NCI-H1436 treated with DMSO at 0.1 percent for 48 hours (cell line): Measurements from ENCODE around the gene GRM5.
"Not testable (repeated sequence)": the region's sequence is repeated elsewhere in the genome, so short reads cannot be mapped to it uniquely, and the experiment has no call there.

Experiments used
- DNase-seq: peaks from one replicate; lab custom pipeline; 2025; lab: John Stamatoyannopoulos, UW

Gene GRM5

GRCh38 chr11:88835709-88836108 is 230.1 kb downstream of the GRM5 start:
- not testable (repeated sequence) for DNase-seq

- no peak for DNase-seq
Observed at GRCh38 chr11:88831303-88831890, 234.4 kb downstream of the GRM5 start.

GRCh38 chr11:88827018-88827676 is 238.6 kb downstream of the GRM5 start:
- no peak for DNase-seq

- DNase-seq: no peak
Observed at GRCh38 chr11:88819616-88820015, 246.2 kb downstream of the GRM5 start.

GRCh38 chr11:88818978-88819377 is 246.8 kb downstream of the GRM5 start:
- DNase-seq: no peak

- DNase-seq: no peak
Observed at GRCh38 chr11:88815505-88815904, 250.3 kb downstream of the GRM5 start.

GRCh38 chr11:88814076-88814475 is 251.7 kb downstream of the GRM5 start:
- no peak for DNase-seq

- no peak for DNase-seq
Observed at GRCh38 chr11:88813233-88813915, 252.4 kb downstream of the GRM5 start.

- DNase-seq: no peak
Observed at GRCh38 chr11:88810420-88811097, 255.2 kb downstream of the GRM5 start.

- DNase-seq: no peak
Observed at GRCh38 chr11:88809126-88809525, 256.7 kb downstream of the GRM5 start.

- no peak for DNase-seq
Observed at GRCh38 chr11:88807349-88807748, 258.4 kb downstream of the GRM5 start.

GRCh38 chr11:88806410-88806809 is 259.4 kb downstream of the GRM5 start:
- no peak for DNase-seq

- no peak for DNase-seq
Observed at GRCh38 chr11:88801484-88802123, 264.2 kb downstream of the GRM5 start.

GRCh38 chr11:88799771-88800500 is 265.8 kb downstream of the GRM5 start:
- DNase-seq: no peak

GRCh38 chr11:88790182-88790581 is 275.6 kb downstream of the GRM5 start:
- DNase-seq: no peak

- DNase-seq: no peak
Observed at GRCh38 chr11:88779577-88779976, 286.2 kb downstream of the GRM5 start.

GRCh38 chr11:88770475-88771079 is 295.2 kb downstream of the GRM5 start:
- DNase-seq: no peak

GRCh38 chr11:88744140-88744539 is 321.6 kb downstream of the GRM5 start:
- no peak for DNase-seq

GRCh38 chr11:88739524-88739923 is 326.3 kb downstream of the GRM5 start:
- no peak for DNase-seq

GRCh38 chr11:88709567-88709966 is 356.2 kb downstream of the GRM5 start:
- DNase-seq: no peak

- DNase-seq: no peak
Observed at GRCh38 chr11:88704485-88704884, 361.3 kb downstream of the GRM5 start.
